Nephron progenitor cell (in vitro differentiated cells): ENCODE results near the gene DHX15.

Source experiments
- DNase-seq: peaks from one replicate; pipeline ENCODE4 v3.0.0; 2021
- H3K27ac Mint-ChIP-seq: 2 replicates; pipeline ENCODE4 v1.8.0; 2021; ENCODE audit warnings: mild to moderate bottlenecking, moderate library complexity, mixed read lengths
- H3K27me3 Mint-ChIP-seq: 2 replicates; pipeline ENCODE4 v1.8.0; 2021; ENCODE audit warnings: mild to moderate bottlenecking, low read depth, mixed read lengths; ENCODE audit not compliant: poor library complexity
- H3K36me3 Mint-ChIP-seq: 2 replicates; pipeline ENCODE4 v1.8.0; 2021; ENCODE audit warnings: low read depth, mixed read lengths
- H3K4me1 Mint-ChIP-seq: 2 replicates; pipeline ENCODE4 v1.8.0; 2021; ENCODE audit warnings: mixed read lengths
- H3K4me3 Mint-ChIP-seq: 2 replicates; pipeline ENCODE4 v1.8.0; 2021; ENCODE audit warnings: mild to moderate bottlenecking, moderate library complexity, mixed read lengths
- H3K9me3 Mint-ChIP-seq: 2 replicates; pipeline ENCODE4 v1.8.0; 2021; ENCODE audit warnings: mild to moderate bottlenecking, moderate library complexity, mixed read lengths
- TF ChIP-seq, protein P1 (sequence below): fragments of 200-600 bp; sonication (generic); IDR thresholded peaks from 2 replicates; pipeline ENCODE4 v1.5.0; 2021; ENCODE audit warnings: antibody characterized with exemption

The DHX15 gene

DNA sequence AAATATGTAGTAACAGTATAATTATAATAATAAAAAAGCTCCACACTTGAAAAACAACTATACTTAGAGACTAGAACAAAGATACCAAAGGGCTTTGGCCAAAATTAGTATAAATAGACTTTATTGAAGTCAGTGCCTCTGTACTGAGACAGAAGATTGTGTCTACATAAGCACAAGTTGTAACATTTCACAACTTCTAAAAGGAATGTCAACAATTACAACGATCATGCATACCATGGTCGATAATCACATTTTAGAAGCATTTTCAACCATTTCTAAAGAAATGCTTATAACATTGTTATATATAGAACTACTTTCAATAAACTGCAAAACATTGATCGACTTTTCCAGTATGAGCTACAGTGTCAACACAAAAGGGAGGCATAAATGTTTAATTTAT is 57.0 kb downstream of the DHX15 start:
- Mint-ChIP-seq H3K27me3 (no peaks in the 10 kb centered on the region), H3K27ac (no peak overlapping the region), H3K36me3 (peaks cover 85% of the 10 kb centered on the region), H3K4me3 (no peak overlapping the region), H3K9me3 (no peaks in the 10 kb centered on the region), H3K4me1 (no peaks in the 10 kb centered on the region)
- no peak for DNase-seq
- TF ChIP-seq, protein P1, sequence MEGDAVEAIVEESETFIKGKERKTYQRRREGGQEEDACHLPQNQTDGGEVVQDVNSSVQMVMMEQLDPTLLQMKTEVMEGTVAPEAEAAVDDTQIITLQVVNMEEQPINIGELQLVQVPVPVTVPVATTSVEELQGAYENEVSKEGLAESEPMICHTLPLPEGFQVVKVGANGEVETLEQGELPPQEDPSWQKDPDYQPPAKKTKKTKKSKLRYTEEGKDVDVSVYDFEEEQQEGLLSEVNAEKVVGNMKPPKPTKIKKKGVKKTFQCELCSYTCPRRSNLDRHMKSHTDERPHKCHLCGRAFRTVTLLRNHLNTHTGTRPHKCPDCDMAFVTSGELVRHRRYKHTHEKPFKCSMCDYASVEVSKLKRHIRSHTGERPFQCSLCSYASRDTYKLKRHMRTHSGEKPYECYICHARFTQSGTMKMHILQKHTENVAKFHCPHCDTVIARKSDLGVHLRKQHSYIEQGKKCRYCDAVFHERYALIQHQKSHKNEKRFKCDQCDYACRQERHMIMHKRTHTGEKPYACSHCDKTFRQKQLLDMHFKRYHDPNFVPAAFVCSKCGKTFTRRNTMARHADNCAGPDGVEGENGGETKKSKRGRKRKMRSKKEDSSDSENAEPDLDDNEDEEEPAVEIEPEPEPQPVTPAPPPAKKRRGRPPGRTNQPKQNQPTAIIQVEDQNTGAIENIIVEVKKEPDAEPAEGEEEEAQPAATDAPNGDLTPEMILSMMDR = no peak

DNA sequence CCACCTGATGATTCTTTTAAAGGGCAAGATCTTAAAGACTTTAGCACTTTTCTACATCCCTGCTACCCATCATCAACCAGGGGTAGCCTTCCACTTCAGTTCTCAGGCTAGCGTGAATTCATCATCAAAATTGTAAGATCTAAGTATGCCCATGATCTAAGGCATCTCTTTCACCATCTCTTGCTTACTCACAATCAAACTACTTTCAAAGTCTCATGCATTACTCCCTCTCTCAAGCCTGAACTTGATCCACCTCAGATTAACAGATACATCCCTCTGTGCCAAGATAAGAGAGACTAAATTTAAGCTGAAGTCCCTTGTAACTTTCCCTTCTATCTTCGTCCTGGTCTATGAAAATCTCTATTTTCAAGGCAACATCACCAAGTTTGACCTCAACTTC is 62.8 kb downstream of the DHX15 start:
- H3K27ac Mint-ChIP-seq = no peak overlapping the region

DNA sequence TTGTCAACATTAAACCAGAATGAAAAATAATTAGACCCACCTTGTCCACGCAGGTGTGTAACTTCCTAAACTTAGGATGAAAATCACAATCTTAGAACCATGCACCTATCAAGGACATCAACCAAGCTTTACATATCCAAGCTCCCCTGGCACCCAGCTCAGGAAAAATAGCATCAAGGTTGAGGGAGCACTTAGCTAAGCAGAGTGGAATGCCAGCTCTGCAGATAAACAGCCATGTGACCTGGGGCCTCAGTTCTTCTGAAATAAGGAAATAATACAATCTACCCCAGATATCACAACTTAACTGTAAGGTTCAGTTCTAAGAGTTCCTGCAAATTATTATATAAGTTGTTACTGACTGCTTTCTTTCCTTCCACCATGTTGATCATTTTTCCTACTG is 64.7 kb downstream of the DHX15 start:
- no peak overlapping the region for H3K4me3 Mint-ChIP-seq
- H3K9me3 Mint-ChIP-seq = no peaks in the 10 kb centered on the region
- no peaks in the 10 kb centered on the region for H3K4me1 Mint-ChIP-seq
- H3K36me3 Mint-ChIP-seq = peaks cover 87% of the 10 kb centered on the region
- no peaks in the 10 kb centered on the region for H3K27me3 Mint-ChIP-seq
- TF ChIP-seq, protein P1 = no peak
- no peak for DNase-seq
- peak overlapping the region; percentile 57 for H3K27ac Mint-ChIP-seq

More for the DNA sequence above, 62.8 kb downstream of the DHX15 start:
- Mint-ChIP-seq H3K4me3 (no peak overlapping the region), H3K4me1 (no peaks in the 10 kb centered on the region), H3K9me3 (no peaks in the 10 kb centered on the region), H3K36me3 (peaks cover 89% of the 10 kb centered on the region), H3K27me3 (no peaks in the 10 kb centered on the region)
- TF ChIP-seq, protein P1 = no peak
- DNase-seq = no peak

DNA sequence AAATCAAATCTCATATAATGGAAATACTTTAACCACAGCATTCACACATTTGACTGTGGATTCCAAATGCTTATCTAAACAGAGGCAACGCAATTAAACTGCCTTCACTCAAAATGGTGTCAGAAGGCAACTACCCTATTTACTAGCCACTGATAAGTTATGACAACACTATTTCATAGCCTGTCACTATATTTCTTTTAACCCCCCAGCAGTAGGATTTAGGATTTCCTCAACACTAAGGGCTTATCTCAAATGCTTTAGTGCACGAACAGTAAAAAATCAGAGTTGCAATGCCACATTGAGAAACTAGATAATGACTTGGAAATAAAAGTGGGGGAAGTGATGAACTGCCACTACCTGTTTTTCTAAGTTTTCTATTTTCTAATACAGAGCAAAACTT is 66.7 kb downstream of the DHX15 start:
- TF ChIP-seq, protein P1 = no peak
- no peaks in the 10 kb centered on the region for H3K4me1 Mint-ChIP-seq
- no peaks in the 10 kb centered on the region for H3K27me3 Mint-ChIP-seq
- no peak overlapping the region for H3K4me3 Mint-ChIP-seq
- H3K36me3 Mint-ChIP-seq = peaks cover 79% of the 10 kb centered on the region
- DNase-seq = no peak
- no peak overlapping the region for H3K27ac Mint-ChIP-seq
- no peaks in the 10 kb centered on the region for H3K9me3 Mint-ChIP-seq

DNA sequence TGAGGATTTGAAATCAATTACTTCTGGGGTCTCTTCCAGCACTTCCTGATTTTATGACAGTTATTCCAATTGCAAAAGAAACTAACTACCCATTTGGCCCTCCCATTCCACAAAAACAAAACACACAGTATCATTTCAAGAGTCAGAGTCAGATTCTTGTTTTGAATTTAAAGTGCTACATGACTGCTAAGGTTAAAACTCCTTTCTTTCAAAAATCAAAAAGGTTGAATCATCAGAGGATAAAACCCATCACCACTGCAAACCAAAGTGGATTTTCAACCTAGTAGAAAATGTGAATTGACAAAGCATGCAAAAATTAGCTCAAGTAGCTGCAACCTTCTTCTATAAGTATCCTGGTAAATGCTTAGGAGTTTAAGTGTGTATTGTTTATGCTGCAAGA is 67.4 kb downstream of the DHX15 start:
- no peak for DNase-seq
- TF ChIP-seq, protein P1 = no peak
- Mint-ChIP-seq H3K27ac (peak overlapping the region; percentile 87), H3K4me1 (no peaks in the 10 kb centered on the region), H3K36me3 (peaks cover 74% of the 10 kb centered on the region), H3K27me3 (no peaks in the 10 kb centered on the region), H3K9me3 (no peaks in the 10 kb centered on the region), H3K4me3 (no peak overlapping the region)

DNA sequence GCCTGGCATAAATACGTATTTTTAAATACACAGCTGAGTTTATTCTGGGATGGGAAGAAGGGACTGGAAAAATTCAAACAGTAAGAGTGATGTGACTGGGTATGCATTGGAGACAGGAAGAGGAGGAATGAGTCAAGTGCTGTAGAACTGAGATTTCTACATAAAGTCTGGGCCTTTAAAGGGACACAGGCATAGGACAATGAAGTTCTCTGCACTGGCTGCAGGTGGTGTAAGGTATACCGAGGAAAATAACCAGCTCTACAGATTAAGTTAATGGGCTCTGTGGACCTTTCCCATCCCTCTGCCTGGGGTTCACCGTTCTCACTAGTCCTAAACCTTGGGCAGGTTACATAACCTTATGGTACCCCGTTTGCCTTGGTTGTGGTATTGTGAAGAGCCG is 68.7 kb downstream of the DHX15 start:
- Mint-ChIP-seq H3K9me3 (no peaks in the 10 kb centered on the region), H3K27me3 (no peaks in the 10 kb centered on the region), H3K36me3 (peaks cover 65% of the 10 kb centered on the region), H3K4me1 (no peaks in the 10 kb centered on the region), H3K4me3 (no peak overlapping the region), H3K27ac (peak overlapping the region; percentile 90)
- TF ChIP-seq, protein P1 = no peak
- DNase-seq = no peak
